ENCODE measurements around the gene RANBP9. TPM values are rescaled to one million over a fixed set of nuclear protein-coding genes. Genes with fewer than 3 reads are reported as not detected.

The RANBP9 gene
- total RNA-seq, 1 experiment from 2014 or later, result 38.2 TPM

DNA sequence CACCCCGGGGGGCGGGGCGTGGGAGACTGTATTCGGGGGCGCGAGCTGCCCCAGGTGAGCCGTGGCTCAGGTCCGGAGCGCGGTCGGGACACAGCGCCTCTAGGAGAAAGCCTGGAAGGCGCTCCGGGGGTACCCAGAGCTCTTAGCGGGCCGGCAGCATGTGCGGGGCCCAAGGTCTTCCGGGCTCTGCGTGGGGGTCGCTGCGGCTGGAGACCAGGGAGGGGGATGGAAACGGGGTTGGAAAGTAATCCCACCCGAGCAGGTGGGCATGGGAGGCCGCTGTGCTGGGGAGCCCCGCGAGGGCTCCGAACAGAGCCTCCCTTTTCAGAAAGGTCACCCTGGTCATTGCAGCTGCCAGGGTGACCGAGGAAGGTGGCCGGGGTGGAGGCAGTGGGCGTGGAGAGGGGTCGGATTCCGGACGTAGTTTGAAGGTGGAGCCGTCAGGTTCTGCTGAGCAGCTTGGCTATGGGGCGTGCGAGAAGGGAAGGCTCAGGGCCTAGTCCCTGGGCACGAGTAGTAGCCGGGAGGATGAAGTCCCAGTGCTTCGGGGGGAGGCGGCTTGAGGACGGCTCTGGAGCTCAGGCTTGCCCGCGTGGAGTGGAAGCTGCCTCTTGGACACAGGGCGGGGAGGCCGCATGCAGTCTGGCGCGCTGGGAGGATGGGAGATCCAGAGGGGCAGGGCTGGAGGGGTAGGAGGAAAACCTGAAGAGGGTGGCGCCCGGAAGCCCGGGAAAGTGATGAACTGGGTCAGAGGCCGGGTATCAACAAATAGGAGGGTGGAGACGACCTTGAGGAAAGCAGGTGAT lies 136.9 kb downstream of the RANBP9 start, which contains the start of gene SIRT5:
Gene SIRT5, plus strand, starts transcription at position 31 of the 806 bp plus-strand sequence. CDS start 9,510 bp downstream, outside the sequence.
- Histone ChIP-seq H3K27me3 (replicated peaks; ENCODE audit: control insufficient read depth, insufficient read depth, low read length) (no peaks in the 10 kb centered on the region), H3K9me3 (no peaks in the 10 kb centered on the region), H3K4me1 (peaks cover 14% of the 10 kb centered on the region), H3K4me3 (ENCODE audit: low read depth, low read length) (peak within 1 kb of the TSS; percentile 67), H3K36me3 (ENCODE audit: control insufficient read depth, insufficient read depth, low read length) (no peaks in the 10 kb centered on the region)
- ChIA-PET POLR2A (interaction anchor here (0.6 to 3.3 kb wide), 7 partner anchors 27 to 299 kb away, joined by 3 to 30 read pairs (median 3); partner anchors contain the start of genes NOL7 and TBC1D7), CTCF (interaction anchor here (0.5 to 2.8 kb wide), 22 partner anchors 11 to 1341 kb away, joined by 3 to 51 read pairs (median 4); partner anchors contain the start of genes NOL7 and TBC1D7)
- intact Hi-C loops (cut with micrococcal nuclease; ENCODE audit: unreplicated experiment), result loop anchor here (1.0 to 5.0 kb wide), 5 partner anchors 41 to 246 kb away; partner anchors contain the start of genes GFOD1, NOL7 and TBC1D7
- no TSS peak for BruUV-seq (replicated peaks)
- Mint-ChIP-seq H3K4me1 (ENCODE audit: low read depth, unreplicated experiment) (peaks cover 10% of the 10 kb centered on the region), H3K27ac (ENCODE audit: unreplicated experiment) (peak within 1 kb of the TSS; percentile 90), H3K27me3 (ENCODE audit: insufficient read depth, unreplicated experiment) (no peaks in the 10 kb centered on the region), H3K9me3 (ENCODE audit: unreplicated experiment) (no peaks in the 10 kb centered on the region), H3K4me3 (ENCODE audit: unreplicated experiment) (peak within 1 kb of the TSS; percentile 85), H3K36me3 (ENCODE audit: insufficient read depth, unreplicated experiment) (peaks cover 11% of the 10 kb centered on the region)
- peak; percentile 90 to 93 for DNase-seq
- TF ChIP-seq, protein P1, sequence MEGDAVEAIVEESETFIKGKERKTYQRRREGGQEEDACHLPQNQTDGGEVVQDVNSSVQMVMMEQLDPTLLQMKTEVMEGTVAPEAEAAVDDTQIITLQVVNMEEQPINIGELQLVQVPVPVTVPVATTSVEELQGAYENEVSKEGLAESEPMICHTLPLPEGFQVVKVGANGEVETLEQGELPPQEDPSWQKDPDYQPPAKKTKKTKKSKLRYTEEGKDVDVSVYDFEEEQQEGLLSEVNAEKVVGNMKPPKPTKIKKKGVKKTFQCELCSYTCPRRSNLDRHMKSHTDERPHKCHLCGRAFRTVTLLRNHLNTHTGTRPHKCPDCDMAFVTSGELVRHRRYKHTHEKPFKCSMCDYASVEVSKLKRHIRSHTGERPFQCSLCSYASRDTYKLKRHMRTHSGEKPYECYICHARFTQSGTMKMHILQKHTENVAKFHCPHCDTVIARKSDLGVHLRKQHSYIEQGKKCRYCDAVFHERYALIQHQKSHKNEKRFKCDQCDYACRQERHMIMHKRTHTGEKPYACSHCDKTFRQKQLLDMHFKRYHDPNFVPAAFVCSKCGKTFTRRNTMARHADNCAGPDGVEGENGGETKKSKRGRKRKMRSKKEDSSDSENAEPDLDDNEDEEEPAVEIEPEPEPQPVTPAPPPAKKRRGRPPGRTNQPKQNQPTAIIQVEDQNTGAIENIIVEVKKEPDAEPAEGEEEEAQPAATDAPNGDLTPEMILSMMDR (IDR thresholded peaks at IDR 0.05; ENCODE audit: insufficient read depth in 1 of 2, low read depth in 1 of 2, low read length in 1 of 2, severe bottlenecking in 1 of 2, unreplicated experiment in 1 of 2), result peak in 1 of 2 experiments; percentile 3

DNA sequence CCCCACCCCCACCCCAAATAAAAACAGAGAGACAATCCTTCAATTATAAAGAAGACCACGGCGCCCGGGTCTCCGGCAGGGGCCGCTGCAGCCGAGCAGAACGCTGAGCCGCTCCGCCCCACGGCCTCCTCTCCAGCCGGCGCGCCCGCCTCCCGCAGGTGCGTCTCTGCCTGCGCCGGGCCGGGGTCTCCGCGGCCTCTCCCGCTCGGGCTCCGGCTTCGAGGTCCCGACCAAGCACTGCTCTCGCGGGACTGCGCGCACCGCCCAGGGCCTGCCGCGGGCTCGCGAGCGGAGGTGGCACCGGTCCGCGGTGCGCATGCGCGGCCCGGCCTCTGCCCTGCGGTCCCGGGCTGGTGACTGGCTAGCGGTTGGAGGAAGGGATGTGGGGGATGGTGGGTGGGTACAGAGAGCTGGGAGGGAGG lies 137.5 kb downstream of the RANBP9 start:
- peak; percentile 96 to 98 for DNase-seq
- Histone ChIP-seq H3K4me1 (peaks cover 14% of the 10 kb centered on the region), H3K27me3 (replicated peaks; ENCODE audit: control insufficient read depth, insufficient read depth, low read length) (no peaks in the 10 kb centered on the region), H3K4me3 (ENCODE audit: low read depth, low read length) (peak overlapping the region; percentile 67), H3K36me3 (ENCODE audit: control insufficient read depth, insufficient read depth, low read length) (no peaks in the 10 kb centered on the region), H3K9me3 (no peaks in the 10 kb centered on the region)
- CTCF ChIA-PET, result interaction anchor here (0.5 to 2.8 kb wide), 22 partner anchors 11 to 1341 kb away, joined by 3 to 51 read pairs (median 4); partner anchors contain the start of genes NOL7 and TBC1D7
- Mint-ChIP-seq H3K4me1 (ENCODE audit: low read depth, unreplicated experiment) (peaks cover 10% of the 10 kb centered on the region), H3K9me3 (ENCODE audit: unreplicated experiment) (no peaks in the 10 kb centered on the region), H3K27ac (ENCODE audit: unreplicated experiment) (peak overlapping the region; percentile 90), H3K27me3 (ENCODE audit: insufficient read depth, unreplicated experiment) (no peaks in the 10 kb centered on the region), H3K36me3 (ENCODE audit: insufficient read depth, unreplicated experiment) (peaks cover 11% of the 10 kb centered on the region), H3K4me3 (ENCODE audit: unreplicated experiment) (peak overlapping the region; percentile 85)
- intact Hi-C loops (cut with micrococcal nuclease; ENCODE audit: unreplicated experiment), result loop anchor here (1.0 to 5.0 kb wide), 4 partner anchors 41 to 245 kb away; partner anchors contain the start of genes GFOD1, NOL7 and TBC1D7
- POLR2A ChIA-PET, result interaction anchor here (0.6 to 3.3 kb wide), 6 partner anchors 27 to 299 kb away, joined by 3 to 30 read pairs (median 4); partner anchors contain the start of gene NOL7
- BruUV-seq (replicated peaks), result no TSS peak
- TF ChIP-seq, protein P1 (IDR thresholded peaks at IDR 0.05; ENCODE audit: insufficient read depth in 1 of 2, low read depth in 1 of 2, low read length in 1 of 2, severe bottlenecking in 1 of 2, unreplicated experiment in 1 of 2), result peak; percentile 57 to 69

DNA sequence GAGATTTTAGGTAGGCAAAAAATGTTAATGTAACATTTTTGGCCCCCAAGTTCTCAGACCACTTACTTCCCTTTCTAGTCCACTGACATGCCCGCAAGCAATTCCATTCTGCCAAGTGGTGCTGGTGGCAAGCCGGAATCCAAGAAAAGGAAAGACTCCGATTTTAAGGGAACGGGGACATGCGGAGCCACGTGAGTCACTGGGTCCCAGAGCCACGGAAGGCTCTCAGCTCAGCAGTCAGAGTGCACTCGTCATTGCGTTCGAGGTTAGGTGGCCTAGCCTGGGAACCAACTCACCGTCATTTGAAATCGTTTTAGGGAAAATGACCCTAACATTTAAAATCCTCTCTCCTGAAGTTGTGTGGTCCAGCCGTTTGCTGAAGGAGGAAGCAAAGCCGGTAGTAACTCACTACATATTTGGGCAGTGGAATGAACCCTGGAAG lies 137.9 kb downstream of the RANBP9 start:
- BruUV-seq (replicated peaks), result TSS peak; percentile 74
- peak in 1 of 2 experiments; percentile 21 for DNase-seq
- CTCF ChIA-PET, result interaction anchor here (1.7 to 2.8 kb wide), 3 partner anchors 42 to 87 kb away, joined by 12 to 51 read pairs (median 14); partner anchors contain the start of gene NOL7

More for the DNA sequence above, 137.9 kb downstream of the RANBP9 start:
- Mint-ChIP-seq H3K27ac (ENCODE audit: unreplicated experiment) (no peak overlapping the region), H3K4me3 (ENCODE audit: unreplicated experiment) (peak overlapping the region; percentile 85), H3K4me1 (ENCODE audit: low read depth, unreplicated experiment) (peaks cover 10% of the 10 kb centered on the region), H3K36me3 (ENCODE audit: insufficient read depth, unreplicated experiment) (peaks cover 11% of the 10 kb centered on the region), H3K27me3 (ENCODE audit: insufficient read depth, unreplicated experiment) (no peaks in the 10 kb centered on the region), H3K9me3 (ENCODE audit: unreplicated experiment) (no peaks in the 10 kb centered on the region)
- intact Hi-C loops (cut with micrococcal nuclease; ENCODE audit: unreplicated experiment), result loop anchor here (1.0 to 5.0 kb wide), 4 partner anchors 42 to 245 kb away; partner anchors contain the start of genes GFOD1, NOL7 and TBC1D7
- no peaks in the 10 kb centered on the region for H3K27me3 ChIP-seq (replicated peaks; ENCODE audit: control insufficient read depth, insufficient read depth, low read length)
- H3K4me3 ChIP-seq (ENCODE audit: low read depth, low read length), result peak overlapping the region; percentile 67
- POLR2A ChIA-PET, result interaction anchor here (1.0 to 3.3 kb wide), 3 partner anchors 31 to 42 kb away, joined by 3 to 30 read pairs (median 6); partner anchors contain the start of gene NOL7
- no peaks in the 10 kb centered on the region for H3K36me3 ChIP-seq (ENCODE audit: control insufficient read depth, insufficient read depth, low read length)
- H3K4me1 ChIP-seq, result peaks cover 14% of the 10 kb centered on the region
- H3K9me3 ChIP-seq, result no peaks in the 10 kb centered on the region
- TF ChIP-seq, protein P1 (IDR thresholded peaks at IDR 0.05; ENCODE audit: insufficient read depth in 1 of 2, low read depth in 1 of 2, low read length in 1 of 2, severe bottlenecking in 1 of 2, unreplicated experiment in 1 of 2), result no peak
